Right lobe of liver (tissue), 4 donors: Measurements from ENCODE around the gene NAXD.

Source experiments
- POLR2A ChIP-seq: fragments of 450-650 bp; IDR thresholded peaks from one replicate; pipeline ENCODE4 v1.6.1; 2017; ENCODE audit warnings: antibody characterized with exemption, mild to moderate bottlenecking
- TF ChIP-seq, protein P1 (sequence below), 4 donors: fragments of 200-600 bp in 3 of 4; fragments of 450-650 bp in 1 of 4; IDR thresholded peaks; one replicate each; pipeline versions ENCODE4 v1.5.1 to v1.8.0; 2016 to 2022; ENCODE audit warnings: antibody characterized with exemption in 4 of 4, mild to moderate bottlenecking in 2 of 4
- donor health status: DM: no; HTN: no; CAD: no.
- donor health status: DM: no; HTN: no; CAD: no.
- donor health status: DM: no; HTN: yes; CAD: no.

DNA sequence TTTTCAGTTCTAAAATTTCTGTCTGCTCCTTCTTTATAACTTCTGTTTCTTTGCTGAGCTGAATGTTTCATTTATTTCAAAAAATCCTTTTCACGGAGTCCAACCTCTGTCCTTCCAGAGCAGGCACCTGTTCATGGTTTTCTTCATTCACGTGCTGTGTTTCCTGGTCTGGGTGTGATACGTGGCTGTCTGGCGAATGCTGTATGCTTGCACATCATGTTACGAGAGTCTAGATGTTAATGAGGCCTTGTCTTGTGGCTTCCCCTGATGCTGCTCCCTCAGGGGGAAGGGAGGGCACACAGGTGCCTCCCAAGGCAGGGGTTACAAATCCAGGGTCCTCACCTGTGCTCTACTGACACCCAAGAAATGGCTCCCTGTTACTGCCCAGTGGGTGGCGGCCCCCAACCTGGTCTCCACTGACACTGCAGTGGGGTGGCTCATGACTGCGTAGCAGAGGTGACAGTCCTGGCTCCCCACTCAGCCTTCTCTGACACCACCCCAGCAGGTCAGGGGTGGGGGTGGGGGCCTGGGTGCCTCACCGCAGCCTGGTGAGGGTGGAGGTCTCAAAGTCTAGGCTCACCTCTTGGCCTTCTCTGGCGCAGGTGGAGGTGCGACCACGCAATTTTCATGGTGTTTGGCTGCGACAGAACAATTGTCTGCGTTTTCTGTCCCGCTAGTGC, 33.7 kb upstream of the NAXD start:
- TF ChIP-seq, protein P1, sequence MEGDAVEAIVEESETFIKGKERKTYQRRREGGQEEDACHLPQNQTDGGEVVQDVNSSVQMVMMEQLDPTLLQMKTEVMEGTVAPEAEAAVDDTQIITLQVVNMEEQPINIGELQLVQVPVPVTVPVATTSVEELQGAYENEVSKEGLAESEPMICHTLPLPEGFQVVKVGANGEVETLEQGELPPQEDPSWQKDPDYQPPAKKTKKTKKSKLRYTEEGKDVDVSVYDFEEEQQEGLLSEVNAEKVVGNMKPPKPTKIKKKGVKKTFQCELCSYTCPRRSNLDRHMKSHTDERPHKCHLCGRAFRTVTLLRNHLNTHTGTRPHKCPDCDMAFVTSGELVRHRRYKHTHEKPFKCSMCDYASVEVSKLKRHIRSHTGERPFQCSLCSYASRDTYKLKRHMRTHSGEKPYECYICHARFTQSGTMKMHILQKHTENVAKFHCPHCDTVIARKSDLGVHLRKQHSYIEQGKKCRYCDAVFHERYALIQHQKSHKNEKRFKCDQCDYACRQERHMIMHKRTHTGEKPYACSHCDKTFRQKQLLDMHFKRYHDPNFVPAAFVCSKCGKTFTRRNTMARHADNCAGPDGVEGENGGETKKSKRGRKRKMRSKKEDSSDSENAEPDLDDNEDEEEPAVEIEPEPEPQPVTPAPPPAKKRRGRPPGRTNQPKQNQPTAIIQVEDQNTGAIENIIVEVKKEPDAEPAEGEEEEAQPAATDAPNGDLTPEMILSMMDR (IDR thresholded peaks at IDR 0.05), result no peak
- no peak for TF ChIP-seq POLR2A
